ENCODE results near the gene FHOD3.
A peak's percentile ranks its signal among the peaks of the same experiment; 100 is the strongest.

The FHOD3 gene

DNA sequence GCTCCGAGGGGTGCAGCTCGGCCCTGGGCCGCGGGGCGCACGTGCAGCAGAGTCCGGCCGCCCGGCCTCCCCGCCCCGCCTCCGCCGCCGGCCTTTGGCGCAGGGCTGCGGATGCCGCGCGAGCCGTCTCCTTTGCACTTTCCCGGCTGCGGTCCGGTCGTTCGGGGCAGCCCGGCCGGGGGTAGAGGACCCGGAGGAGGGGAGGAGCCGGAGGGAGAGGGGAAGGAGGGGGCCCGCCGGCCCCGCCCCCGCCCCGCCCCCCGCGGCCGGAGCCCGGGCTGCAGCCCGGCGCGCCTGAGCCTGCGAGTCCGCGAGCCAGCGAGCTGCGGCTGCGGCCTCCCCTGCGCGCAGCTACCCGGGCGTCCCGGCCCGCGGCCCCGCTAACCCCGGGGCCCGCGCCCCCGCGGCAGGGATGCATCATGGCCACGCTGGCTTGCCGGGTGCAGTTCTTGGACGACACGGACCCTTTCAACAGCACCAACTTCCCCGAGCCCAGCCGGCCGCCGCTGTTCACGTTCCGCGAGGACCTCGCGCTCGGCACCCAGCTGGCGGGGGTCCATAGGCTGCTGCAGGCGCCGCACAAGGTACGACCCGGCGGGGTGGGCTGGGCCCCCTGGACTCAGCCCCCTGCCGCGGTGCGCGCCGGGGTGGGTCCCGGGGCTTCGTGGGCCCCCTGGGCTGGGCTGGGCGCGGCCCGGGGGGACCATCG lies at the start of gene FHOD3:
Gene FHOD3, plus strand, starts transcription at position 297 of the 709 bp plus-strand sequence. Its CDS starts 123 bp downstream, at position 420.
- DNase-seq: peak; percentile 70

DNA sequence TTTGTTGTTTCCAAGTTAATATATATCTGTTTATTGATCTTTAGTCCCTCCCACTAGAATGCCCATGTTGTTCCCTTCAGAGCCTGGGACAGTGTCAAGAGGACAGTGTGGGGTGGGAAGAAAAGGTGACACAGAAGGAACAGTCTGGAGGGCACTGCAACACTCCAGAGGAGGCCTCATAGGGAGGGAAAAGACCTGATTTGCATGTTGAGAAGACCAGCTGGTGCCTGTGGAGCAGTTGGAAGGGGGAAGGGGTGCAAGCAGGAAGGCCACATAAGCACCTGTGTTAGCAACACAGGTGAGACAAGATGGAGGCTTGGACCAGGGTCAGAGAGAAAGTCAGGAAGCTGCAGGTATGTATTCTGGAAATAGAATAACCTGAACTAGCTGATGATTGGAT lies 48.1 kb upstream of the FHOD3 start:
- no peak for DNase-seq

DNA sequence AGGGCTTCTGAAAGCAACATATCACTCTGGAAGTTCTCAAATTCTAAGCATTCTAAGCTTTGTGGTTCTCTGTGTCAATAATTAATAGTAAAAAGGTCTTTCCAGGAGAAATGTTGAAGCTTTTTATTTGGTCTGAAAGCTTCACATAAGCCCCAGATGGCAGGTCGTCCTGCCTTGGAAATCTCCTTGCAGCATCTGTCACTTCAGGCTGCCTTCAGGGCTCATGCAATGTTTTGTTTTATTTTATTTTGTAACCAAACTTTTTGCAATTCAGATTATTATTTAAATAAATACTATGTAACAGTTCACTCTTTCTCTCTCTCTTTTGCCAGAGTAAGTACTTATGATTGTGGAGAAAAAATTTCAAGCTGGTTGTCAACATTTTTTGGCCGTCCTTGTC lies 46.7 kb upstream of the FHOD3 start:
- DNase-seq: no peak

DNA sequence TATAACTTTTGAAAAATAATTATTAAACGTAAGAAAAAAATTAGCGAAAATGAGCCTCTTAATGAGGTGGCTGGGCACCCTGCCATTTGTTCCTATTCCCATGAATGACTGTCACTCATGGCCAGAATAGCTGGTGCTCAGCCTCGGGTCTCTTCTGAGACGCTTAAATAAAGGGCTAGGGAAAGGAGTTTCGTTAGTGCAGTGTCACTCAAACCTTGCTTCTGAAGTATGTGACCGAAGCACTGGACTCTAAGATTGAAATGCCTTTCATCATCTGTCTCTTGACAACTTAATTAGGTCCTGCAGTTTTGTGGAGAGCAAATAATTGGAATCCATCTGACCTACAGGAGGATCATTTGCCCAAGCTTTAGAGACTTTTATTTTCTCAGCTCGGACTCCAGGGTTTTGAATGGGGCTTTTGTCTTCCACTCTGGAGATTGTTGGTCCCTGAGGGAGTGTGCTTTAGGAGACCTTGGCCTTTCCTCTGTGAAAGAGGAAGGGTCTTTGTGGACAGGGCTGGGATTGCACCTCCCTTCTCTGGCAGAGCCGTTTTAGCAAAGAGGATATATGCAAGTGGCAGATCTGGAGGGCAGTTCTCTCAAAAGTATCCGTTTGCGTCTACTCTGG lies 42.3 kb upstream of the FHOD3 start:
- DNase-seq: no peak

DNA sequence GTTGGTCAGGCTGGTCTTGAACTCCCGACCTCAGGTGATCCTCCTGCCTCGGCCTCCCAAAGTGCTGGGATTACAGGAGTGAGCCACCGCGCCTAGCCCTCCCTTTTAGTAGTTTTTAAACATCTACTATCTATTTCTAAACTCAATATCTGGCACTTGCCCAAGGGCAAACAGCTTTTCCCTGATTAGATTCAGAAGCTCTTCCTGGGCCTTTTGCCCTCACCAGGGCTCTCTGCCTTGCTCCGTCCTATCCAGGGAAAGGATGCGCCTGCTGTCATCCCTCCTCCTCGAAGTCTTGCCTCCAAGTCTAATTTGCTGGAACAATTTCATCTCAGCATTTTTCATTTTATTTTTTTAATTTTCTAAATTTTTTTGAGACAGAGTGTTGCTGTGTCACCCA lies 41.4 kb upstream of the FHOD3 start:
- DNase-seq: no peak

DNA sequence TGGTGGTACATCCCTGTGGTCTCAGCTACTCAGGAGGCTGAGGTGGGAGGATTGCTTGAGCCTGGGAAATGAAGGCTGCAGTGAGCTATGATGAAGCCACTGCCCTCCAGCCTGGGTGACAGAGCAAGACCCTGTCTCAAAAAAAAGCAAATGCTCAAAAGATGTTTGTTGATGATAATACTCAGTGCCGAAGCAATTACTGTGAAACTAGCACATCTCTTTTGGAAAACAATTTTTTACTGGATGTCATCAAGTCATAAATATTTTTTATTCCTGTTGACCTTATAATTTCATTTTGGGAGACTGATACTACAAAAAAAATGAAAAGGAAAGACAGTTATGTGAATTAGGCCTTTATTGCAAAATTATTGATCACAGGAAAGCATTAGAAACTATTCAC lies 34.5 kb upstream of the FHOD3 start:
- DNase-seq: no peak

DNA sequence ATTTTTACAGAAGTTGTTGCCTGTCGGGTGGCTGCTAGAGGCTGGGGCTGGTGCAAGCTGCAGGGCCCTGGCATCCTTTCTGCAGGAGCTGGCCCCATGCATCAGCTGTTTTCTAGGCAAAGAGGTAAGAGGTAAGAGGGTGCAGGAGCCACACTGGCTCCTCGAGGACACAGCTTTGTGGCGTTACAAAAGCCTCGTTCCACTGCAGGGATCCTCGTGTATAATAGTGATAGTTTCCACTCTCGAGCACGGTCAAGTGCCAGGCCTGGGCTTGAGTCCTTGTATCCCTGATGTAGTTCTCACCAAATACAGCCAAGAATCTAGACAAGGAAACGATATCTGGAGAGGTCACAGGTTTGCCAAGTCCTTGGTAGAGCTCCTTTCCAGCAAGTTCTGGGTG lies 33.2 kb upstream of the FHOD3 start:
- DNase-seq: no peak

DNA sequence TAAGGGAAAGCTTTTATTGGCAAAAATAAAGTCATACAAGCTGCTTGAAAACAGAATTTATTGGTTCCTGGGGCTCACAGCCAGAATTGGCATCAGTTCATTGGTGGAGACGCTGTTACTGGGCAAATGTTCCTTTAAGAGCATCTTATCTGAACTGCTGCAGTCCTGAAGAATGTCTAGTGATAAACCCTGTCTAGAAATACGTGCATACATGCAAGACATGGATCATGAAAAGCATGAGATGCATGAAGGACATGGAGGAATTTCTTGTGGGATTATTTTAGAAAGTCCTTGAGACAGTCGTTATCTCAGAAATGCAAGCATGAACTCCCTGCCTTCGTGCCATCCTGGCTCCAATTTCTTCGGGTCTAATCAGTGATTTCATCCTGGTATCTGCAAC lies 32.5 kb upstream of the FHOD3 start:
- DNase-seq: no peak

DNA sequence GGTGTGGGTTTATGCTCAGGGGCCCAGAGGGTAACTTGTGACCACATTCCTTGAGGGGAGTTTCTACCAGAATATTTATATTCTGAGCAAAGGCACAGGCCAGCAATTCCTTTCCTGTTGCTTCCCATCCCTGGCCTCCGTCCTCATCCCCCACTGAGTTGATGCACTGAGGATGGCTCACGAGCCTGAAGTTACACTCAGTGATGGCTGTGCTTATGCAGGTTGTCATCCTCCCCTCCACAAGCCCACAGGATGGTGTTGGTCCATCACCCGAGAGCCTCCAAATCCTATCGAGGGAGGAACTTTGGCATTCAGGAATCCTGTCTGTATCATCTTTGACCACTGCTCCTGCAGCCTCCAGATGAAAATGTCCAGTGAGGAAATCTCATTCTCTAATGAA lies 28.4 kb upstream of the FHOD3 start:
- no peak for DNase-seq

DNA sequence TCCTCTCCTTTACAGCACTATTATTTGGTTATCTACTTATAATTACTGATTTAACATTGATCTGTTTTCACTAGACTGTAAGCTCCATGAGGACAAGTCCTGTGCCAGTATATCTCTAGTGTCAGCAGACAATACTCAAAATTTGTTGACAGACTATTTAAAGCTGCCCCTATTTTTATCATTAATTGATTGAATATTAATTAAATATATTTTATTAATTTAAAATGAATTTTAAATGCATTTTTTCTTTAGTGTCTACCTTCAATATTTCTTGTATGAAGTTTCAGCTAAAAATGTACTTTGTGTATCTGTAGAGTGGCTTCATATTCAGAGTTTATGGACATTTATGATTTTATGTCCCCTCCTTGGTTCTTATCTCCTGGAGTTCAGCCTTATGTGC lies 26.4 kb upstream of the FHOD3 start:
- DNase-seq: no peak

DNA sequence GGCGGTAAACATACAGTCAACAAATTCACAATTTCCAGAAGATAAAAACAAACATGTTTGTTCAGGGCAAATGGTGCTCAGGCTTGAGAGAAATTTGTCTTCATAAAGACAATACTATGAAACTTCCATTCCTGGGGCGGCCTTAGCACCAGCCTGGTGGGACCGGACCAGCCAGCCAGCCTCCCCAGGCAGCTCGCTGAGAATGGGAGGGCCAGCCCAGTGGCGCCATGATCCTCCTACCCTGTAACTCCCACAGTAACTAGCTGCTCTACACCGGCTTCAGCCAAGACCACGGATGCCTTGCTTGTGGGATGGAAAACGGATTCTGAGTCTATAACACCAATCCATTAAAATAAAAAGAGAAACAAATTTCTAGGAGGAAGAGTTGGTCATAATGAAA lies 24.2 kb upstream of the FHOD3 start:
- no peak for DNase-seq

DNA sequence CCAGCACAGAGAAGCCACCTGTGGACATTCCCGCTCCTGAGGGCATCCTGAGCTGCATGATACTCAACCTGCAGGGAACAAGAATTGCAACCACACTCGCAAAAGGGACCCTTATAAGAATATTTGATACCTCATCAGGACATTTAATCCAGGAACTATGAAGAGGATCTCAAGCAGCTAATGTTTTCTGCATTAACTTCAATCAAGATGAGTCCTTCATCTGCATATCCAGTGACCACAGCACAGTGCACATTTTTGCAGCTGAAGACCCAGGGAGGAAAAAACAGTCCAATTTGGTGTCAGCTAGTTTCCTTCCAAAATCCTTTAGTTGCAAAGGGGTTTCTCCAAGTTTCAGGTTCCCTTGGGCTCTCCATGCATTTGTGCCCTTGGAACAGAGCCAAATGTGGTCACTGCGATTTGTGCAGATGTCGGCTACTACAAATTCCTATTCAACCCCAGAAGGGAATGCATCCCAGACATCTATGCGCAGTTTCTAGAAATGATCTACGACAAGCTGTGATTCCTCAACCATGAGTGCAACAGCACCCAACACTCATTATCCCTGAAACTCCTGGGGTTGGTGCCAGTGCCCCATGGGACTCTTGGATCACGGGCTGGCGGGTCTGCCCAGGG lies 23.3 kb upstream of the FHOD3 start:
- DNase-seq: no peak

DNA sequence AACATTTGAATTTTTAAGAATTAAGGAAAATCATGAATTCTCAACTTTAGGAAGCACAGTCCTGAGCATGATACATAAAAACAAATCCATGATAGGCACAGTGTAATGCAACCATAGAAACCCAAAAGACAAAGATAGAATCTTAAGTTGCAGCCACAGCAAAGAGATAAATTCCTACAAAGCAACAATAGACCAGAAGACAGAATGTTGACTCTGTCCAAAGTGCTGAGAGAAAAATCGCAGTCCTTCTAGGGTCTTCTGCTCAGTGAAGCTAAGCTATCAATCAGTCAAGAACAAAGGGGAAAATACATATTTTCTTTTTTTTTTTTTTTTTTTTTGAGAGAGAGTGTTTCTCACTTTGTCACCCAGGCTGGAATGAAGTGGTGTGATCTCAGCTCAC lies 22.0 kb upstream of the FHOD3 start:
- DNase-seq: no peak

DNA sequence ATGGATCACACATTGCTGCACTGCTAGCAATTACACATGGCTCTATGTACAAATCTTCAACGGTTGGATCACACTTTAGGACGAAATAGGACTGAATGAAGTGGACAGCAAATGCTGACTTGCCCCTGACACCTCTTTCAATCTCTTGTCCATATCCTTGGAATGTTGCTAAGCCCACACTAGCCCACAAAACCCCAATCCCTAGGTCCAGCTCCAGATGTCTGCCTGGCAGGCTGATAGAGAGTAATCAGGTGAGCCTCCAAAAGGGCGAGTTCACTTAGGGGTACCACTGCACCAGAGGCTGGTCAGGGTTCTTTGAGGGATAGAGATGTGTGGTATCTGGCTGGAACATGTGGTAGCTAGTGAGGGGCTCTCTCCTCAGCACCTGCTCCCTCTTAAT lies 18.5 kb upstream of the FHOD3 start:
- no peak for DNase-seq

DNA sequence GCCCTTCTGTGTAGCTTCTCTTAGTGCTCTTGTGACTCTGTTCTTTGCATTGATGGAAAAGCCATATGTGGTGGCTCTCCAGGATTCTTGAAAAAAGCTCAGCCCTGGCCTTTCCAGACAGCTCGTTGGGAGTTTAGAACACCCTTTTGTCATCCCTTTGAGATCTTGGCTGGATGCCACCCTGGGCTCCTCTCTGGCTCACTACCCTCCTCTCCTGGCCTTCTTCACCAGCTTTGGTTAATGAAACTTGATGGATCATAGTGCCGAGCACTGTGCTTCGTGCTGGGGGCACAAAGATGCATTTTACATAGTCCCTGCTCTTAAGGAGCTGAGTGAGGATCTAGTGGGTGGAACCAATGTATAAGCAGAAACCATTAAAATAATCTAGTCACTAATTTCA lies 15.6 kb upstream of the FHOD3 start:
- DNase-seq: peak; percentile 50

DNA sequence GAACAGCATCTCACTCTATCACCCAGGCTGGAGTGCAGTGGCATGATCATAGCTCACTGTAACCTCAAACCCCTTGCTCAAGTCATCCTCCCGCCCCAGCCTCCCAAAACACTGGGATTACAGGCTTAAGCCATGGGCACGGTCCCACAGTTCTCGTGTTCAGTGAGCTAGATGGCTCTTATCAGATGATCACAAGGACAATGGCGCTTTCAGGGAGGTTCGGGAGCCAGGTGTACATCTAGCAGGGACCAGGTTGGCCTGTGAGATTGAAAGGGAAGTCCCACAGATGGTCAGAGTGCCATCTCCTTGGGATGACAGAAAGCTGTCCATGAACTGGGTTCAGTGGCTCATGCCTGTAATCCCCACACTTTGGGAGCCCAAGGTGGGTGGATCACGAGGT lies 14.1 kb upstream of the FHOD3 start:
- DNase-seq: no peak

DNA sequence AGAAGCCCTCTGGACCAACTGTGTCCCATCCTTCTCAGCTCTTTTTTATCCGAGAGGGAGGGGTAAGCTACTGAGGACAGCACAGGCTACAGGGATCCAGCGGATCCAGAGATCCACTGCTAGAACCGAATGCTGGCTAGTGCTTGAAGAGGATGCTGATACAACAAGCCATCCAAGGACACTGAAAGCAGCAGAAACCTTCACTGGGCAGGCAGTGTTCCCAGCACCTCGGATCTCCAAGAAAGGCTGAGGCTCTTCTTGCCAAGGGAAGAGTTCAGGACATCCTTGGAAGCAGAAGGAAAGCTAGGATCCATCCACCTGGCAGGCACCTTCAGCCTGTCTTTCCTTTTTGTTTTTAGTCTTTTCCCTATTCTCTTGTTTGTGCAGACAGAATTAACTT lies 13.2 kb upstream of the FHOD3 start:
- no peak for DNase-seq

DNA sequence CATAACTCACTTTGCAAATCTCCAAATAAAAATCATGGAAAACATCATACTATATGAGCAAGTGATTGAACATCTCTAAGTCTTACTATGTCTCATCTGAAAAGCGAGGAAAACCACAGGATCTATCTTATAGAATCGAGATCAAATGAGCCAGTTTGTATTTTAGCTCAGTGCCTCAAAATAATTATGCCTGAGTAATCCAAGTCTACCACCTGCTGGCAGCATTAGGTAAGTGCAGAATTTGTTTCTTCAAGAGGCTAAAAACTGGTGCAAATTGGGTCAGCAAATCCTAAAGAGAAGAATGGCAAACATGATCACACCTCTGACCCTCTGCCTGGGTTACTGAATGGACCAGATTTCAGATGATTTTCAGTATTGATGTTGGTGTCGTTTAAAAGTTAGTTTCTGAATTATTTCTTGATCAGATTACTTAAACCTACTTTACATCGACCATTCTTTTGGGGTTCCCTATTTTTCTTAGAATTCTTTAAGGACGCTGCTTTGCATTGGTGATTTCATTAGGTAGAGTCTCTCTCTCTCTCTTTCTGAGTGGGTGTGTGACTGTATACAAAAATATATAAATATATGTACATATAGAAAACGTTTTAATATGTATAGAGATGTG lies 12.7 kb upstream of the FHOD3 start:
- peak; percentile 78 for DNase-seq

DNA sequence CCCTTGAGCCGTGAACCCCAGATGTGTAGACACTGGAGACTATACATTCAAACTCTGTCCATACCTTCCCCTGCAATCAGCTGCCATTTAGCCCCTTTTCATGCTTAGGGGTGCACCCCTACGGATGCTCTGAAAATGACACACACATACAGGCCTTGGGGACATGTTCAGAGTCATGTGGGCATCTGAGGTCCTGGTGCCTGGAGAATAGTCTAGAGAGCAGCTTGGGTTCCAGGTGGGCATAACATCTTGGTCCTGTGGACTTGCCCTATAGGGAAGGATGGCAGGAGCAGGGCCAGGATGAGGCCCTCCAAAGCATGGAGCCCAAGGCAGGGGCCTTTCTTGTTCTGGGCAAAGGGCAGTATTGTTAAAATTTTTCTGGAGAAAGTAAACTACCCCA lies 9.9 kb upstream of the FHOD3 start:
- DNase-seq: no peak

DNA sequence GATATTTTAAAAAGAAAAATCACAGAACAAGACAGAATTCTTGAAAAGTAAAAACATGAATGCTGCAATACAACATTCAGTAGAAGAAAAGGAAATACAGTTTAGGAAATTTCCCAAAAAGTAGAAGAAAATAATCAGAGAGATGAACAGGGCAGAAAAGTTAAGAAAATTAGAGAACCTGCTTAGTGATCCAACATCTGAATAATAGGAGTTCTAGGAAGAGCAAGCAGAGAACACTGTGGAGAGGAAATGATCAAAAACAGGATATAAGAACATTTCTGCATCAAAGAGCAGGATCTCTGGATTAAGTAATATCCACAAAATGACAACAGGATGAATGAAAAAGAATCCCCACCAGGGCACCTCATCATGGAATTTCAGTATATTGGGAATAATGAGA lies 8.8 kb upstream of the FHOD3 start:
- no peak for DNase-seq

DNA sequence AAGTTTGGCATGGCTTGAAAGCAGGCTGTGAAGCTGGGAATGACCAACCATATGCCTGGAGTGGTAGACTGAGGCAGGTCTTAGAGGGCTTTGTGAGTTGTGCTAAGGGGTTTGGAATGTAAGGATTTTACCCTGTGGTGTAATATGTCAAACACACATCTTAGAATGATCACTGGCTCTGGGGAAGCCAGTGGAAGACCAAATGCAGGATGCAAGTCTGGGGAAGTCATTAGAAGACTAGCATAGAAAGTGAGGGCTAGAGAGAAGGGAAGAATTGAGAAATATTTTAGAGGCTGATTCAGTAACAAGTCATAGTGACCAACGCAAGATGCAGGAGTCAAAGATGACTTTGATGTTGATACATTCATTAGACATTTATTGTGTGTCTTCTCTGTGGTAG lies 3.5 kb upstream of the FHOD3 start:
- no peak for DNase-seq

DNA sequence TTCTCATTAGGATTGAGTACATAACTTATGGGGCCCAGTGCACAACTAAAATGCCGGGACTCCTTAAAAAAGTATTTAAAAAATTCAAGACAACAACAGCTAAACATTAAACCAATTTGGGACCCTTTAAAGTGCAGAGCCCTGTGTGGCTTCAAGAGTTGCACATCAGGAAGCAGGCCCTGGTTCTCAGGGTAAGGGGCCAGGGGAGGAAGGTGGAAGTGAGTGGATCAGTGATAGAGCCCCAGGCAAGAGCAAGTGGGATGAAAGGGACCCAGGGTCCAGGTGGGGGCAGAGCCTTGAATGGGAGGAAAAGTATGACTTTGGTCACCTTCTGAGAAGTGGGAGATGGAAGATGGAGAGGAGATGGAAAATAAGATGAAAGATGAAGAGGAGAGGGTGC lies 2.3 kb upstream of the FHOD3 start:
- no peak for DNase-seq

DNA sequence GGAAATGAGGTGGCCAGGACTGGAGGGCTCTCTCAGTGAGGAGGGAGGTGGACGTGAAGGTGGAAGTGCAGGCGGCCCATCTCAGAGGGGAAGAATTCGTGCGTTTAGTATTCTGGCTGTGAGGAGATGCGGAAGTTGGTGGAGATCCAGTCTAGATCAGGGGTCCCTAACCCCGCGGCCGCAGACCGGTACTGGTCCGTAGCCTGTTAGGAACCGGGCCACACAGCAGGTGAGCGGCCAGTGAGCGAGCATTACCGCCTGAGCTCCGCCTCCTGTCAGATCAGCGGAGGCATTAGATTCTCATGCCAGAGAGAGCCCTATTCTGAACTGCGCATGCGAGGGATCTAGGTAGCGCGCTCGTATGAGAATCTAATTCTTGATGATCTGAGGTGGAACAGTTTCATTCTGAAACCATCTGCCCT lies 1.6 kb upstream of the FHOD3 start:
- DNase-seq: no peak

All from NCI-H1105 treated with DMSO at 0.1 percent for 48 hours (cell line).